Activated naive CD4-positive, alpha-beta T cell treated with anti-CD3 and anti-CD28 coated beads for 36 hours (primary cell): ENCODE measurements around the gene GCLC. TPM values are rescaled to one million over a fixed set of nuclear protein-coding genes. Genes with fewer than 3 reads are reported as not detected.

Source experiments
- CTCF ChIA-PET: fragments of 350-600 bp; sonication (Branson Sonifier 250); formaldehyde crosslinking; loops from one replicate; lab custom pipeline; 2021; ENCODE audit warnings: antibody characterized with exemption; lab: Charles Lee
- DNase-seq: peaks from one replicate; pipeline ENCODE4 v3.0.0-alpha.2; 2020
- H3K27ac Mint-ChIP-seq: one replicate; pipeline ENCODE4 v1.8.0; 2021; ENCODE audit warnings: mild to moderate bottlenecking, mixed read lengths
- H3K27me3 Mint-ChIP-seq: one replicate; pipeline ENCODE4 v1.8.0; 2021; ENCODE audit warnings: low read depth, mixed read lengths
- H3K36me3 Mint-ChIP-seq: one replicate; pipeline ENCODE4 v1.8.0; 2021; ENCODE audit warnings: low read depth, mixed read lengths
- H3K4me1 Mint-ChIP-seq: one replicate; pipeline ENCODE4 v1.8.0; 2021; ENCODE audit warnings: low read depth, mixed read lengths
- H3K4me3 Mint-ChIP-seq: one replicate; pipeline ENCODE4 v1.8.0; 2021; ENCODE audit warnings: mild to moderate bottlenecking, moderate library complexity, mixed read lengths
- H3K9me3 Mint-ChIP-seq: one replicate; pipeline ENCODE4 v1.8.0; 2021; ENCODE audit warnings: mixed read lengths
- intact Hi-C: fragments of 100-400 bp; cut with micrococcal nuclease; formaldehyde crosslinking; loops from one replicate; pipeline ENCODE4 v1.15.1; 2023
- total RNA-seq, 2 experiments: library from RNA; stranded (reverse); gene quantifications; one replicate each; pipeline ENCODE4 v1.2.3, GENCODE V29; 2021

Gene GCLC
- total RNA-seq, 2 experiments from 2014 or later: 13.9 to 18.1 TPM

GRCh38 chr6:53498649-53499048 lies 46.3 kb downstream of the GCLC start:
- H3K9me3 Mint-ChIP-seq: no peaks in the 10 kb centered on the region
- intact Hi-C loops: loop anchor here (10.0 kb wide), 1 partner anchor 456 kb away; no protein-coding TSS in a partner anchor
- peaks cover 7% of the 10 kb centered on the region for H3K36me3 Mint-ChIP-seq
- CTCF ChIA-PET: no interaction called here
- H3K27me3 Mint-ChIP-seq: no peaks in the 10 kb centered on the region
- DNase-seq: no peak
- no peak overlapping the region for H3K4me3 Mint-ChIP-seq
- H3K4me1 Mint-ChIP-seq: no peaks in the 10 kb centered on the region
- no peak overlapping the region for H3K27ac Mint-ChIP-seq

- no peak overlapping the region for H3K27ac Mint-ChIP-seq
- no peaks in the 10 kb centered on the region for H3K9me3 Mint-ChIP-seq
- H3K4me1 Mint-ChIP-seq: peaks cover 6% of the 10 kb centered on the region
- no peak for DNase-seq
- H3K36me3 Mint-ChIP-seq: peaks cover 4% of the 10 kb centered on the region
- intact Hi-C loops: loop anchor here (10.0 kb wide), 1 partner anchor 457 kb away; no protein-coding TSS in a partner anchor
- H3K4me3 Mint-ChIP-seq: no peak overlapping the region
- CTCF ChIA-PET: interaction anchor here (0.8 to 6.9 kb wide), 5 partner anchors 13 to 229 kb away, joined by 3 to 90 read pairs (median 5); no protein-coding TSS in a partner anchor
- H3K27me3 Mint-ChIP-seq: no peaks in the 10 kb centered on the region
These were observed 47.0 kb downstream of the GCLC start for GRCh38 chr6:53497905-53498304.

GRCh38 chr6:53496797-53497375 lies 48.0 kb downstream of the GCLC start:
- intact Hi-C loops: loop anchor here (10.0 kb wide), 1 partner anchor 458 kb away; no protein-coding TSS in a partner anchor
- H3K27me3 Mint-ChIP-seq: no peaks in the 10 kb centered on the region
- peaks cover 4% of the 10 kb centered on the region for H3K36me3 Mint-ChIP-seq
- CTCF ChIA-PET: interaction anchor here (0.6 to 6.9 kb wide), 13 partner anchors 12 to 760 kb away, joined by 3 to 90 read pairs (median 3); no protein-coding TSS in a partner anchor
- no peak overlapping the region for H3K4me3 Mint-ChIP-seq
- peaks cover 10% of the 10 kb centered on the region for H3K4me1 Mint-ChIP-seq
- no peak for DNase-seq
- H3K27ac Mint-ChIP-seq: no peak overlapping the region
- H3K9me3 Mint-ChIP-seq: no peaks in the 10 kb centered on the region

GRCh38 chr6:53495506-53496499 lies 49.1 kb downstream of the GCLC start:
- Mint-ChIP-seq H3K4me3 (no peak overlapping the region), H3K27ac (no peak overlapping the region), H3K9me3 (no peaks in the 10 kb centered on the region), H3K4me1 (peaks cover 10% of the 10 kb centered on the region), H3K36me3 (peaks cover 4% of the 10 kb centered on the region), H3K27me3 (peaks cover 6% of the 10 kb centered on the region)
- DNase-seq: no peak
- CTCF ChIA-PET: interaction anchor here (0.6 to 6.9 kb wide), 10 partner anchors 12 to 324 kb away, joined by 3 to 90 read pairs (median 4); no protein-coding TSS in a partner anchor
- intact Hi-C loops: loop anchor here (10.0 kb wide), 1 partner anchor 459 kb away; no protein-coding TSS in a partner anchor

GRCh38 chr6:53494076-53494475 lies 50.8 kb downstream of the GCLC start:
- no peaks in the 10 kb centered on the region for H3K9me3 Mint-ChIP-seq
- intact Hi-C loops: loop anchor here (1.0 to 10.0 kb wide), 3 partner anchors 15 to 461 kb away; no protein-coding TSS in a partner anchor
- CTCF ChIA-PET: interaction anchor here (0.7 to 6.9 kb wide), 20 partner anchors 10 to 238 kb away, joined by 3 to 90 read pairs (median 6); no protein-coding TSS in a partner anchor

GRCh38 chr6:53493635-53494025 lies 51.3 kb downstream of the GCLC start:
- H3K9me3 Mint-ChIP-seq: no peaks in the 10 kb centered on the region
- H3K36me3 Mint-ChIP-seq: peaks cover 3% of the 10 kb centered on the region
- no peak overlapping the region for H3K27ac Mint-ChIP-seq
- H3K4me3 Mint-ChIP-seq: no peak overlapping the region
- H3K4me1 Mint-ChIP-seq: peaks cover 10% of the 10 kb centered on the region
- DNase-seq: no peak
- intact Hi-C loops: loop anchor here (1.0 to 10.0 kb wide), 9 partner anchors 16 to 461 kb away; no protein-coding TSS in a partner anchor
- H3K27me3 Mint-ChIP-seq: peaks cover 15% of the 10 kb centered on the region
- CTCF ChIA-PET: interaction anchor here (0.6 to 6.9 kb wide), 35 partner anchors 8 to 363 kb away, joined by 3 to 90 read pairs (median 5); no protein-coding TSS in a partner anchor

More at GRCh38 chr6:53494076-53494475, 50.8 kb downstream of the GCLC start:
- no peak overlapping the region for H3K4me3 Mint-ChIP-seq
- DNase-seq: no peak
- peaks cover 10% of the 10 kb centered on the region for H3K4me1 Mint-ChIP-seq
- H3K27me3 Mint-ChIP-seq: peaks cover 12% of the 10 kb centered on the region
- peaks cover 3% of the 10 kb centered on the region for H3K36me3 Mint-ChIP-seq
- H3K27ac Mint-ChIP-seq: no peak overlapping the region

- peak; percentile 45 for DNase-seq
- Mint-ChIP-seq H3K36me3 (peaks cover 2% of the 10 kb centered on the region), H3K4me1 (peaks cover 10% of the 10 kb centered on the region), H3K4me3 (no peak overlapping the region), H3K27ac (no peak overlapping the region), H3K9me3 (no peaks in the 10 kb centered on the region), H3K27me3 (peaks cover 16% of the 10 kb centered on the region)
- CTCF ChIA-PET: interaction anchor here (0.6 to 6.9 kb wide), 44 partner anchors 9 to 362 kb away, joined by 3 to 90 read pairs (median 4); no protein-coding TSS in a partner anchor
- intact Hi-C loops: loop anchor here (1.0 to 10.0 kb wide), 8 partner anchors 50 to 462 kb away; no protein-coding TSS in a partner anchor
These were observed 51.9 kb downstream of the GCLC start for GRCh38 chr6:53492860-53493634.

- peaks cover 2% of the 10 kb centered on the region for H3K4me1 Mint-ChIP-seq
- no peak overlapping the region for H3K27ac Mint-ChIP-seq
- H3K9me3 Mint-ChIP-seq: no peaks in the 10 kb centered on the region
- H3K27me3 Mint-ChIP-seq: peaks cover 44% of the 10 kb centered on the region
- DNase-seq: no peak
- no peaks in the 10 kb centered on the region for H3K36me3 Mint-ChIP-seq
- intact Hi-C loops: loop anchor here (10.0 kb wide), 1 partner anchor 1062 kb away; the partner anchor contains the start of gene EFHC1
- H3K4me3 Mint-ChIP-seq: no peak overlapping the region
- CTCF ChIA-PET: interaction anchor here (0.6 kb wide), 1 partner anchor 120 kb away, joined by 3 read pairs; no protein-coding TSS in a partner anchor
These were observed 57.8 kb downstream of the GCLC start for GRCh38 chr6:53487080-53487479.

GRCh38 chr6:53486679-53487078 lies 58.2 kb downstream of the GCLC start:
- H3K9me3 Mint-ChIP-seq: no peaks in the 10 kb centered on the region
- no peaks in the 10 kb centered on the region for H3K36me3 Mint-ChIP-seq
- DNase-seq: no peak
- H3K27ac Mint-ChIP-seq: no peak overlapping the region
- no peak overlapping the region for H3K4me3 Mint-ChIP-seq
- CTCF ChIA-PET: interaction anchor here (0.6 kb wide), 1 partner anchor 119 kb away, joined by 3 read pairs; no protein-coding TSS in a partner anchor
- intact Hi-C loops: loop anchor here (10.0 kb wide), 1 partner anchor 1062 kb away; the partner anchor contains the start of gene EFHC1
- peaks cover 2% of the 10 kb centered on the region for H3K4me1 Mint-ChIP-seq
- peaks cover 44% of the 10 kb centered on the region for H3K27me3 Mint-ChIP-seq

- intact Hi-C loops: loop anchor here (1.0 to 10.0 kb wide), 7 partner anchors 47 to 1060 kb away; partner anchors contain the start of gene EFHC1
- Mint-ChIP-seq H3K4me3 (no peak overlapping the region), H3K4me1 (peaks cover 2% of the 10 kb centered on the region), H3K27me3 (peaks cover 33% of the 10 kb centered on the region), H3K9me3 (no peaks in the 10 kb centered on the region), H3K36me3 (no peaks in the 10 kb centered on the region), H3K27ac (no peak overlapping the region)
- CTCF ChIA-PET: interaction anchor here (0.7 to 4.6 kb wide), 38 partner anchors 8 to 378 kb away, joined by 3 to 89 read pairs (median 4); no protein-coding TSS in a partner anchor
- peak; percentile 86 for DNase-seq
These were observed 60.2 kb downstream of the GCLC start for GRCh38 chr6:53484476-53485280.
